ENCODE results near the gene CDH13. TPM values are rescaled to one million over a fixed set of nuclear protein-coding genes. Genes with fewer than 3 reads are reported as not detected.

Gene CDH13
- total and polyA plus RNA-seq, 9 of the 15 experiments (the other 6 are each of a cell fraction or from before 2014, with no cell fraction given), result 0.03 TPM; not detected in 8

- in situ Hi-C loops (cut with MboI), result no loop called here
These were observed 520.5 kb downstream of the CDH13 start for GRCh38 chr16:83147244-83147643.

More at GRCh38 chr16:83147244-83147643, 520.5 kb downstream of the CDH13 start:
- intact Hi-C loops (cut with micrococcal nuclease), result no loop called here
- H3K4me3 ChIP-seq, result no peak overlapping the region
- no peak for DNase-seq (ENCODE audit: extremely low read depth in 1 of 4, low spot score in 3 of 4)
- no peaks in the 10 kb centered on the region for H4K20me1 ChIP-seq (replicated peaks; ENCODE audit: control insufficient read depth, insufficient read depth, low read length)
- no peaks in the 10 kb centered on the region for H3K9me3 ChIP-seq (replicated peaks; ENCODE audit: control insufficient read depth, insufficient read depth, low read depth, low read length)
- ChIA-PET CTCF (ENCODE audit: low intra/inter-chr PET ratio) (no interaction called here), POLR2A (no interaction called here)
- no peaks in the 10 kb centered on the region for H3K79me2 ChIP-seq (ENCODE audit: control insufficient read depth, insufficient read depth, low read length)
- H3K4me1 ChIP-seq (replicated peaks in 1 of 2; ENCODE audit: control insufficient read depth in 2 of 2, insufficient read depth in 2 of 2, low read length in 2 of 2), result no peaks in the 10 kb centered on the region
- FAIRE-seq, result no peak
- H3K36me3 ChIP-seq (ENCODE audit: control insufficient read depth, insufficient read depth, low read length), result no peaks in the 10 kb centered on the region
- WGBS (ENCODE audit: insufficient coverage, low coverage, missing lambda C conversion rate), result 0% methylated on average over 6 of the region's 6 CpGs
- no peak overlapping the region for H2AFZ ChIP-seq (ENCODE audit: low read depth, low read length)
- no TSS peak for BruUV-seq (replicated peaks)
- no peaks in the 10 kb centered on the region for H3K9me1 ChIP-seq (ENCODE audit: control insufficient read depth, insufficient read depth, low read length)
- no peak for ATAC-seq
- no peak overlapping the region for H3K27ac ChIP-seq (ENCODE audit: extremely low read depth, low read depth, low read length)
- no peak overlapping the region for H3K4me2 ChIP-seq (ENCODE audit: insufficient read depth, low read length)
- TF ChIP-seq TEAD4 (IDR thresholded peaks at IDR 0.05; ENCODE audit: low read length) (peak; percentile 8; the same call in 1 of the 2 replicates), TEAD4 (CRISPR knock-in tag; IDR thresholded peaks at IDR 0.05; ENCODE audit: borderline replicate concordance) (no peak), CREM (IDR thresholded peaks at IDR 0.05; ENCODE audit: low read depth) (0 out of 2 replicates have a peak, but pooled peaks have one; percentile 7), TCF3 (CRISPR knock-in tag; IDR thresholded peaks at IDR 0.05) (peak; percentile 42), HNRNPL (IDR thresholded peaks at IDR 0.05; ENCODE audit: low read depth, low read length) (no peak), TAL1 (IDR thresholded peaks at IDR 0.05) (peak; percentile 17; the same call in 1 of the 2 replicates), SPI1 (IDR thresholded peaks at IDR 0.05; ENCODE audit: borderline replicate concordance, low read depth, low read length) (peak; percentile 73; the same call in 1 of the 2 replicates), ZBTB12 (CRISPR knock-in tag; IDR thresholded peaks at IDR 0.05) (0 out of 2 replicates have a peak, but pooled peaks have one; percentile 47), GATAD2B (IDR thresholded peaks at IDR 0.05; ENCODE audit: borderline replicate concordance) (no peak)
- no peak overlapping the region for H3K9ac ChIP-seq (ENCODE audit: insufficient read depth in 1 of 2, low read depth in 2 of 2, low read length in 2 of 2)
- H3K27me3 ChIP-seq (ENCODE audit: control insufficient read depth in 2 of 2, insufficient read depth in 2 of 2, low read length in 2 of 2), result no peaks in the 10 kb centered on the region

Measured in K562 (cell line).